Measurements from ENCODE around the gene CDK4. TPM values are rescaled to one million over a fixed set of nuclear protein-coding genes. Genes with fewer than 3 reads are reported as not detected.
"Not testable (repeated sequence)": the region's sequence is repeated elsewhere in the genome, so short reads cannot be mapped to it uniquely, and the experiment has no call there.

Gene CDK4
- total and polyA plus RNA-seq, 4 donors: 28.1 to 69.1 (median 38.2) TPM

DNA sequence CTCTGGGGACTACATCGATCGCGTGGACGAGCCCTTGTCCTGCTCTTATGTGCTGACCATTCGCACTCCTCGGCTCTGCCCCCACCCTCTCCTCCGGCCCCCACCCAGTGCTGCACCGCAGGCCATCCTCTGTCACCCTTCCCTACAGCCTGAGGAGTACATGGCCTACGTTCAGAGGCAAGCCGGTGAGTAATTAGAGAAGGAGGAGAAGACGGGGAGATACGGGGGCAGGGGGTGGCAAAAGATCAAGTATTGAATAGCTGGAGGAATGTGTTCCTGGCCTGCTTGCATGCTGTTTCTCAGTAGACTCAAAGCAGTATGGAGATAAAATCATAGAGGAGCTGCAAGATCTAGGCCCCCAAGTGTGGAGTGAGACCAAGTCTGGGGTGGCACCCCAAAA is 36.3 kb downstream of the CDK4 start:
- no peak for TF ChIP-seq FOXA2 (IDR thresholded peaks at IDR 0.05)
- TF ChIP-seq RAD21 (IDR thresholded peaks at IDR 0.05): no peak
- TF ChIP-seq NR2F2 (IDR thresholded peaks at IDR 0.05): no peak
- no peak for TF ChIP-seq FOXA1 (IDR thresholded peaks at IDR 0.05)
- TF ChIP-seq, protein P1, sequence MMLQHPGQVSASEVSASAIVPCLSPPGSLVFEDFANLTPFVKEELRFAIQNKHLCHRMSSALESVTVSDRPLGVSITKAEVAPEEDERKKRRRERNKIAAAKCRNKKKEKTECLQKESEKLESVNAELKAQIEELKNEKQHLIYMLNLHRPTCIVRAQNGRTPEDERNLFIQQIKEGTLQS (IDR thresholded peaks at IDR 0.05): no peak
- TF ChIP-seq GABPA (IDR thresholded peaks at IDR 0.05 in 1 of 2, conservative IDR thresholded peaks at IDR 0.05 in 1 of 2): no peak
- no peak for TF ChIP-seq RXRA (IDR thresholded peaks at IDR 0.05)
- no peak for TF ChIP-seq HNF4G (IDR thresholded peaks at IDR 0.05)
- TF ChIP-seq HNF4A (conservative IDR thresholded peaks at IDR 0.05): no peak
- no peak for TF ChIP-seq EGR1 (IDR thresholded peaks at IDR 0.05; ENCODE audit: low read depth in 2 of 2)
- TF ChIP-seq TAF1 (conservative IDR thresholded peaks at IDR 0.05): no peak
- TF ChIP-seq YY1 (IDR thresholded peaks at IDR 0.05): no peak
- TF ChIP-seq JUND (IDR thresholded peaks at IDR 0.05): no peak
- TF ChIP-seq, protein P2, sequence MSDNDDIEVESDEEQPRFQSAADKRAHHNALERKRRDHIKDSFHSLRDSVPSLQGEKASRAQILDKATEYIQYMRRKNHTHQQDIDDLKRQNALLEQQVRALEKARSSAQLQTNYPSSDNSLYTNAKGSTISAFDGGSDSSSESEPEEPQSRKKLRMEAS (IDR thresholded peaks at IDR 0.05): no peak
- 98% methylated on average over 12 of the region's 12 CpGs for WGBS
- H3K36me3 ChIP-seq (ENCODE audit: control insufficient read depth in 4 of 4, insufficient read depth in 3 of 4, low read depth in 1 of 4, low read length in 3 of 4): peaks cover 14 to 58% (median 50%) of the 10 kb centered on the region in 4 donors
- H3K9ac ChIP-seq (ENCODE audit: low read depth in 1 of 2, low read length in 2 of 2): no peak overlapping the region
- no peak overlapping the region for H3K27ac ChIP-seq (ENCODE audit: low read depth in 1 of 2, low read length in 2 of 2)
- DNase-seq (ENCODE audit: low spot score): no peak
- no peak overlapping the region for H3K4me3 ChIP-seq (ENCODE audit: low read depth in 1 of 3, low read length in 3 of 3)
- H3K4me1 ChIP-seq (ENCODE audit: control insufficient read depth in 4 of 4, insufficient read depth in 4 of 4, low read length in 3 of 4): no peaks in the 10 kb centered on the region
- H3K9me3 ChIP-seq (ENCODE audit: control insufficient read depth in 4 of 4, low read length in 3 of 4): no peaks in the 10 kb centered on the region
- no peaks in the 10 kb centered on the region for H3K27me3 ChIP-seq (ENCODE audit: control insufficient read depth in 4 of 4, insufficient read depth in 4 of 4, low read length in 3 of 4)

DNA sequence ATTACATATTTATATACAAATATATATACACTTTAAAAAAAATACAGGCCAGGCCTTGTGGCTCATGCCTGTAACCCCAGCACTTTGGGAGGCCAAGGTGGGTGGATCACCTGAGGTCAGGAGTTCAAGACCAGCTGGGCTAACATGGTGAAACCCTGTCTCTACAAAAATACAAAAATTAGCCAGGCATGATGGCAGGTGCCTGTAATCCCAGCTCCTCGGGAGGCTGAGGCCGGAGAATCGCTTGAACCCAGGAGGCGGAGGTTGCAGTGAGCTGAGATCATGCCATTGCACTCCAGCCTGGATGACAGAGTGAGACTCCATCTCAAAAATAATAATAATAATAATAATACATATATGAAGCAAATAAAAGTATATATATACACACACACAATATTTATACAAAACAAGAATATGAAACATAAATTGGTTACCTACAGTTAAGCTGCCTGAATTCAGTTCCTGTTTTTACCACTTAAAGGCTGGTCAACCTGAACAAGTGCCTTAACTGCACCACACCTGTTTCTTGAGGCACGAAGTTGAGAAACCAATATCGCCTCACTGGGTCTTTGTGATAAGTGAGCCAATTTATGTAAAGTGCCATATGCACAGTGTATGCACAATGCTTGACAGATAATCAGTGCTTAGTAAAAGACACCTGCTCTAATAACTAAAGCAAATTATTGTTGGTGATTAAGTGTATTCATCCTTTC is 36.9 kb downstream of the CDK4 start:
- not testable (repeated sequence) for DNase-seq (ENCODE audit: low spot score); H3K4me3 ChIP-seq (ENCODE audit: low read depth in 1 of 3, low read length in 3 of 3); H3K9me3 ChIP-seq (ENCODE audit: control insufficient read depth in 4 of 4, low read length in 3 of 4); H3K4me1 ChIP-seq (ENCODE audit: control insufficient read depth in 4 of 4, insufficient read depth in 4 of 4, low read length in 3 of 4); H3K9ac ChIP-seq (ENCODE audit: low read depth in 1 of 2, low read length in 2 of 2); H3K27ac ChIP-seq (ENCODE audit: low read depth in 1 of 2, low read length in 2 of 2); H3K27me3 ChIP-seq (ENCODE audit: control insufficient read depth in 4 of 4, insufficient read depth in 4 of 4, low read length in 3 of 4)
- 97% methylated on average over 6 of the region's 6 CpGs for WGBS
- peaks cover 14 to 52% (median 45%) of the 10 kb centered on the region in 4 donors for H3K36me3 ChIP-seq (ENCODE audit: control insufficient read depth in 4 of 4, insufficient read depth in 3 of 4, low read depth in 1 of 4, low read length in 3 of 4)

DNA sequence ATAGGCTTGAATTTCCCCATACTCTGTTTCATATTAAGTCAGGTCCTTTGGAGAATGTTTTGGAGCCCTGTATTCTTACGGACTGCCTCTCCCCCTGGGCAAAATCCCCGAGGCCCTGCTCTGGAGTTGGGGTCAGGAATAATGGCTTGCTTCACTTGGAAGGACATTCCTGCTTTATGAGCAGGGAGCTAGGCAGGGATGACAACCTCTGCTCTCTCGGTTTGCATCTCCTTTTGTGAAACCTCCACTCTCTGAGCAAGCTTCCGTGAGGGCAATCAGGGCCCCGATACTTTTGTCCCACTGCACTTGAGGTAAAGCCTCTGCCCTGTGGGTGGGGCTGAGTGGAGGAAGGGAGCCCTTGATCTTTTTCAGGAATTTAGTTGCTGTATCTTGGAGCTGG is 38.9 kb downstream of the CDK4 start:
- Histone ChIP-seq H3K4me1 (ENCODE audit: control insufficient read depth in 4 of 4, insufficient read depth in 4 of 4, low read length in 3 of 4) (no peaks in the 10 kb centered on the region), H3K36me3 (ENCODE audit: control insufficient read depth in 4 of 4, insufficient read depth in 3 of 4, low read depth in 1 of 4, low read length in 3 of 4) (peaks cover 9 to 34% (median 27%) of the 10 kb centered on the region in 4 donors), H3K27ac (ENCODE audit: low read depth in 1 of 2, low read length in 2 of 2) (no peak overlapping the region), H3K9ac (ENCODE audit: low read depth in 1 of 2, low read length in 2 of 2) (no peak overlapping the region), H3K9me3 (ENCODE audit: control insufficient read depth in 4 of 4, low read length in 3 of 4) (no peaks in the 10 kb centered on the region), H3K4me3 (ENCODE audit: low read depth in 1 of 3, low read length in 3 of 3) (no peak overlapping the region), H3K27me3 (ENCODE audit: control insufficient read depth in 4 of 4, insufficient read depth in 4 of 4, low read length in 3 of 4) (no peaks in the 10 kb centered on the region)
- DNase-seq (ENCODE audit: low spot score): no peak
- WGBS: 97% methylated on average over 5 of the region's 5 CpGs
- TF ChIP-seq, protein P3, sequence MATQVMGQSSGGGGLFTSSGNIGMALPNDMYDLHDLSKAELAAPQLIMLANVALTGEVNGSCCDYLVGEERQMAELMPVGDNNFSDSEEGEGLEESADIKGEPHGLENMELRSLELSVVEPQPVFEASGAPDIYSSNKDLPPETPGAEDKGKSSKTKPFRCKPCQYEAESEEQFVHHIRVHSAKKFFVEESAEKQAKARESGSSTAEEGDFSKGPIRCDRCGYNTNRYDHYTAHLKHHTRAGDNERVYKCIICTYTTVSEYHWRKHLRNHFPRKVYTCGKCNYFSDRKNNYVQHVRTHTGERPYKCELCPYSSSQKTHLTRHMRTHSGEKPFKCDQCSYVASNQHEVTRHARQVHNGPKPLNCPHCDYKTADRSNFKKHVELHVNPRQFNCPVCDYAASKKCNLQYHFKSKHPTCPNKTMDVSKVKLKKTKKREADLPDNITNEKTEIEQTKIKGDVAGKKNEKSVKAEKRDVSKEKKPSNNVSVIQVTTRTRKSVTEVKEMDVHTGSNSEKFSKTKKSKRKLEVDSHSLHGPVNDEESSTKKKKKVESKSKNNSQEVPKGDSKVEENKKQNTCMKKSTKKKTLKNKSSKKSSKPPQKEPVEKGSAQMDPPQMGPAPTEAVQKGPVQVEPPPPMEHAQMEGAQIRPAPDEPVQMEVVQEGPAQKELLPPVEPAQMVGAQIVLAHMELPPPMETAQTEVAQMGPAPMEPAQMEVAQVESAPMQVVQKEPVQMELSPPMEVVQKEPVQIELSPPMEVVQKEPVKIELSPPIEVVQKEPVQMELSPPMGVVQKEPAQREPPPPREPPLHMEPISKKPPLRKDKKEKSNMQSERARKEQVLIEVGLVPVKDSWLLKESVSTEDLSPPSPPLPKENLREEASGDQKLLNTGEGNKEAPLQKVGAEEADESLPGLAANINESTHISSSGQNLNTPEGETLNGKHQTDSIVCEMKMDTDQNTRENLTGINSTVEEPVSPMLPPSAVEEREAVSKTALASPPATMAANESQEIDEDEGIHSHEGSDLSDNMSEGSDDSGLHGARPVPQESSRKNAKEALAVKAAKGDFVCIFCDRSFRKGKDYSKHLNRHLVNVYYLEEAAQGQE (IDR thresholded peaks at IDR 0.05): no peak
- TF ChIP-seq YY1 (IDR thresholded peaks at IDR 0.05) (no peak), NR2F2 (IDR thresholded peaks at IDR 0.05) (no peak), EGR1 (IDR thresholded peaks at IDR 0.05; ENCODE audit: low read depth in 2 of 2) (no peak), GABPA (IDR thresholded peaks at IDR 0.05 in 1 of 2, conservative IDR thresholded peaks at IDR 0.05 in 1 of 2) (no peak), HNF4G (IDR thresholded peaks at IDR 0.05) (no peak), FOXA1 (IDR thresholded peaks at IDR 0.05) (no peak), JUND (IDR thresholded peaks at IDR 0.05) (no peak), TAF1 (conservative IDR thresholded peaks at IDR 0.05) (no peak), SP1 (IDR thresholded peaks at IDR 0.05) (no peak), FOXA2 (IDR thresholded peaks at IDR 0.05) (no peak), HNF4A (conservative IDR thresholded peaks at IDR 0.05) (no peak), RXRA (IDR thresholded peaks at IDR 0.05) (no peak)
- TF ChIP-seq, protein P1 (IDR thresholded peaks at IDR 0.05): no peak
- TF ChIP-seq, protein P4, sequence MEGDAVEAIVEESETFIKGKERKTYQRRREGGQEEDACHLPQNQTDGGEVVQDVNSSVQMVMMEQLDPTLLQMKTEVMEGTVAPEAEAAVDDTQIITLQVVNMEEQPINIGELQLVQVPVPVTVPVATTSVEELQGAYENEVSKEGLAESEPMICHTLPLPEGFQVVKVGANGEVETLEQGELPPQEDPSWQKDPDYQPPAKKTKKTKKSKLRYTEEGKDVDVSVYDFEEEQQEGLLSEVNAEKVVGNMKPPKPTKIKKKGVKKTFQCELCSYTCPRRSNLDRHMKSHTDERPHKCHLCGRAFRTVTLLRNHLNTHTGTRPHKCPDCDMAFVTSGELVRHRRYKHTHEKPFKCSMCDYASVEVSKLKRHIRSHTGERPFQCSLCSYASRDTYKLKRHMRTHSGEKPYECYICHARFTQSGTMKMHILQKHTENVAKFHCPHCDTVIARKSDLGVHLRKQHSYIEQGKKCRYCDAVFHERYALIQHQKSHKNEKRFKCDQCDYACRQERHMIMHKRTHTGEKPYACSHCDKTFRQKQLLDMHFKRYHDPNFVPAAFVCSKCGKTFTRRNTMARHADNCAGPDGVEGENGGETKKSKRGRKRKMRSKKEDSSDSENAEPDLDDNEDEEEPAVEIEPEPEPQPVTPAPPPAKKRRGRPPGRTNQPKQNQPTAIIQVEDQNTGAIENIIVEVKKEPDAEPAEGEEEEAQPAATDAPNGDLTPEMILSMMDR (IDR thresholded peaks at IDR 0.05; ENCODE audit: low read depth, low read length, missing input control): no peak
- TF ChIP-seq, protein P5, sequence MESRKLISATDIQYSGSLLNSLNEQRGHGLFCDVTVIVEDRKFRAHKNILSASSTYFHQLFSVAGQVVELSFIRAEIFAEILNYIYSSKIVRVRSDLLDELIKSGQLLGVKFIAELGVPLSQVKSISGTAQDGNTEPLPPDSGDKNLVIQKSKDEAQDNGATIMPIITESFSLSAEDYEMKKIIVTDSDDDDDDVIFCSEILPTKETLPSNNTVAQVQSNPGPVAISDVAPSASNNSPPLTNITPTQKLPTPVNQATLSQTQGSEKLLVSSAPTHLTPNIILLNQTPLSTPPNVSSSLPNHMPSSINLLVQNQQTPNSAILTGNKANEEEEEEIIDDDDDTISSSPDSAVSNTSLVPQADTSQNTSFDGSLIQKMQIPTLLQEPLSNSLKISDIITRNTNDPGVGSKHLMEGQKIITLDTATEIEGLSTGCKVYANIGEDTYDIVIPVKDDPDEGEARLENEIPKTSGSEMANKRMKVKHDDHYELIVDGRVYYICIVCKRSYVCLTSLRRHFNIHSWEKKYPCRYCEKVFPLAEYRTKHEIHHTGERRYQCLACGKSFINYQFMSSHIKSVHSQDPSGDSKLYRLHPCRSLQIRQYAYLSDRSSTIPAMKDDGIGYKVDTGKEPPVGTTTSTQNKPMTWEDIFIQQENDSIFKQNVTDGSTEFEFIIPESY (IDR thresholded peaks at IDR 0.05): no peak
